ENCODE data around the gene TMEM123. TPM values are rescaled to one million over a fixed set of nuclear protein-coding genes. Genes with fewer than 3 reads are reported as not detected.

Gene TMEM123
- total and polyA plus RNA-seq, 10 of the 15 experiments (the other 5 are each of a cell fraction or from before 2014, with no cell fraction given), result 35.1 to 667 (median 123) TPM

DNA sequence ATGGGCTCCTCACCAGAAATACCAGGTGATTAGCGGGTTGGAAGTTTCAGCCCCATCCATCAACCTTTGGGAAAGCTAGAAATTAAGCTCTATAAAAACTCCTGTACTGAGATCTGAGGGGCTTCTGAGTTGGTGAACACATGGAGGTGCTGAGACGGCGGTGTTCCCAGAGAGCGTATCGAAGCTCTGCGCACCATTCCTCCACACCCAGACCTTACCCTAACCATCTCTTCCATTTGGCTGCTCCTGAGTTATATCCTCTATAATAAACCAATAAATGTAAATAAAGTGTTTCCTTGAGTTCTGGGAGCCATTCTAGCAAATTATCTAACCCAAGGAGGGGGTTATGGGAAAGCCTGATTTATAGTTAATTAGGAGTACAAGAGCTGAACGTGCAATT is 41.4 kb downstream of the TMEM123 start:
- BruUV-seq (replicated peaks), result no TSS peak
- H3K36me3 ChIP-seq (ENCODE audit: control insufficient read depth in 2 of 2, insufficient read depth in 2 of 2, low read length in 1 of 2), result peaks cover 6 to 10% of the 10 kb centered on the region in 2 experiments; a peak in 3 of 4 replicates
- FAIRE-seq, result no peak
- H3K9me3 ChIP-seq (replicated peaks; ENCODE audit: control insufficient read depth, insufficient read depth, low read length), result no peaks in the 10 kb centered on the region; the same call in 2 of the 3 replicates
- H4K20me1 ChIP-seq (ENCODE audit: control insufficient read depth, insufficient read depth), result no peaks in the 10 kb centered on the region
- POLR2A ChIA-PET, result interaction anchor here (0.5 kb wide), 1 partner anchor 1431 kb away, joined by 3 read pairs; no protein-coding TSS in a partner anchor
- CTCF ChIA-PET, result interaction anchor here (1.4 kb wide), 1 partner anchor 20 kb away, joined by 3 read pairs; no protein-coding TSS in a partner anchor
- RAD21 ChIA-PET (ENCODE audit: unreplicated experiment), result interaction anchor here (1.7 kb wide), 1 partner anchor 41 kb away, joined by 3 read pairs; no protein-coding TSS in a partner anchor
- intact Hi-C loops (cut with micrococcal nuclease; ENCODE audit: unreplicated experiment), result no loop called here
- no peak for ATAC-seq
- DNase-seq (ENCODE audit: low read depth, low spot score), result no peak
- no peak overlapping the region for H3K27ac ChIP-seq (ENCODE audit: control insufficient read depth, insufficient read depth)
- WGBS (ENCODE audit: insufficient coverage, insufficient replicate concordance, low lambda C conversion rate, missing lambda C conversion rate), result 99% methylated on average over 7 of the region's 7 CpGs
- H3K4me3 ChIP-seq, result no peak overlapping the region
- peaks cover 28% of the 10 kb centered on the region for H3K79me2 ChIP-seq (ENCODE audit: control insufficient read depth, insufficient read depth, low read length)
- SMC1A ChIA-PET (ENCODE audit: uncharacterized antibody, unreplicated experiment), result interaction anchor here (1.0 to 1.4 kb wide), 2 partner anchors 13 to 21 kb away, joined by 3 to 6 read pairs; no protein-coding TSS in a partner anchor
- H3K9ac ChIP-seq (ENCODE audit: control insufficient read depth, insufficient read depth, low read length), result no peak overlapping the region
- no peaks in the 10 kb centered on the region for H3K4me1 ChIP-seq (ENCODE audit: control insufficient read depth, insufficient read depth, low read length)
- H3K27me3 ChIP-seq (replicated peaks in 1 of 2; ENCODE audit: control insufficient read depth in 2 of 2, insufficient read depth in 2 of 2, low read length in 1 of 2), result no peaks in the 10 kb centered on the region
- no peak overlapping the region for H3K4me2 ChIP-seq (ENCODE audit: control insufficient read depth, insufficient read depth)
- no peak overlapping the region for H2AFZ ChIP-seq (ENCODE audit: control insufficient read depth, low read depth, low read length)
- in situ Hi-C loops (cut with MboI), result no loop called here
- TF ChIP-seq E4F1 (IDR thresholded peaks at IDR 0.05; ENCODE audit: borderline replicate concordance, partially characterized antibody) (no peak), ZZZ3 (IDR thresholded peaks at IDR 0.05; ENCODE audit: control insufficient read depth, insufficient read length, low read depth) (no peak), FOXM1 (IDR thresholded peaks at IDR 0.05; ENCODE audit: low read depth, low read length) (no peak), MEF2A (IDR thresholded peaks at IDR 0.05; ENCODE audit: insufficient read depth, low read depth, low read length) (no peak), CREM (IDR thresholded peaks at IDR 0.05; ENCODE audit: low read depth) (no peak), GABPA (IDR thresholded peaks at IDR 0.05; ENCODE audit: low read depth) (no peak), PML (IDR thresholded peaks at IDR 0.05; ENCODE audit: low read length) (no peak), ZNF217 (IDR thresholded peaks at IDR 0.05) (no peak), TCF12 (IDR thresholded peaks at IDR 0.05; ENCODE audit: low read depth, low read length) (no peak), POU2F2 (IDR thresholded peaks at IDR 0.05; ENCODE audit: borderline replicate concordance, low read depth, low read length) (no peak)
- TF ChIP-seq, protein P1, sequence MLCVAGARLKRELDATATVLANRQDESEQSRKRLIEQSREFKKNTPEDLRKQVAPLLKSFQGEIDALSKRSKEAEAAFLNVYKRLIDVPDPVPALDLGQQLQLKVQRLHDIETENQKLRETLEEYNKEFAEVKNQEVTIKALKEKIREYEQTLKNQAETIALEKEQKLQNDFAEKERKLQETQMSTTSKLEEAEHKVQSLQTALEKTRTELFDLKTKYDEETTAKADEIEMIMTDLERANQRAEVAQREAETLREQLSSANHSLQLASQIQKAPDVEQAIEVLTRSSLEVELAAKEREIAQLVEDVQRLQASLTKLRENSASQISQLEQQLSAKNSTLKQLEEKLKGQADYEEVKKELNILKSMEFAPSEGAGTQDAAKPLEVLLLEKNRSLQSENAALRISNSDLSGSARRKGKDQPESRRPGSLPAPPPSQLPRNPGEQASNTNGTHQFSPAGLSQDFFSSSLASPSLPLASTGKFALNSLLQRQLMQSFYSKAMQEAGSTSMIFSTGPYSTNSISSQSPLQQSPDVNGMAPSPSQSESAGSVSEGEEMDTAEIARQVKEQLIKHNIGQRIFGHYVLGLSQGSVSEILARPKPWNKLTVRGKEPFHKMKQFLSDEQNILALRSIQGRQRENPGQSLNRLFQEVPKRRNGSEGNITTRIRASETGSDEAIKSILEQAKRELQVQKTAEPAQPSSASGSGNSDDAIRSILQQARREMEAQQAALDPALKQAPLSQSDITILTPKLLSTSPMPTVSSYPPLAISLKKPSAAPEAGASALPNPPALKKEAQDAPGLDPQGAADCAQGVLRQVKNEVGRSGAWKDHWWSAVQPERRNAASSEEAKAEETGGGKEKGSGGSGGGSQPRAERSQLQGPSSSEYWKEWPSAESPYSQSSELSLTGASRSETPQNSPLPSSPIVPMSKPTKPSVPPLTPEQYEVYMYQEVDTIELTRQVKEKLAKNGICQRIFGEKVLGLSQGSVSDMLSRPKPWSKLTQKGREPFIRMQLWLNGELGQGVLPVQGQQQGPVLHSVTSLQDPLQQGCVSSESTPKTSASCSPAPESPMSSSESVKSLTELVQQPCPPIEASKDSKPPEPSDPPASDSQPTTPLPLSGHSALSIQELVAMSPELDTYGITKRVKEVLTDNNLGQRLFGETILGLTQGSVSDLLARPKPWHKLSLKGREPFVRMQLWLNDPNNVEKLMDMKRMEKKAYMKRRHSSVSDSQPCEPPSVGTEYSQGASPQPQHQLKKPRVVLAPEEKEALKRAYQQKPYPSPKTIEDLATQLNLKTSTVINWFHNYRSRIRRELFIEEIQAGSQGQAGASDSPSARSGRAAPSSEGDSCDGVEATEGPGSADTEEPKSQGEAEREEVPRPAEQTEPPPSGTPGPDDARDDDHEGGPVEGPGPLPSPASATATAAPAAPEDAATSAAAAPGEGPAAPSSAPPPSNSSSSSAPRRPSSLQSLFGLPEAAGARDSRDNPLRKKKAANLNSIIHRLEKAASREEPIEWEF (IDR thresholded peaks at IDR 0.05; ENCODE audit: insufficient replicate concordance, low read depth, low read length), result no peak
- TF ChIP-seq, protein P2, sequence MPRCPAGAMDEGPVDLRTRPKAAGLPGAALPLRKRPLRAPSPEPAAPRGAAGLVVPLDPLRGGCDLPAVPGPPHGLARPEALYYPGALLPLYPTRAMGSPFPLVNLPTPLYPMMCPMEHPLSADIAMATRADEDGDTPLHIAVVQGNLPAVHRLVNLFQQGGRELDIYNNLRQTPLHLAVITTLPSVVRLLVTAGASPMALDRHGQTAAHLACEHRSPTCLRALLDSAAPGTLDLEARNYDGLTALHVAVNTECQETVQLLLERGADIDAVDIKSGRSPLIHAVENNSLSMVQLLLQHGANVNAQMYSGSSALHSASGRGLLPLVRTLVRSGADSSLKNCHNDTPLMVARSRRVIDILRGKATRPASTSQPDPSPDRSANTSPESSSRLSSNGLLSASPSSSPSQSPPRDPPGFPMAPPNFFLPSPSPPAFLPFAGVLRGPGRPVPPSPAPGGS (IDR thresholded peaks at IDR 0.05; ENCODE audit: borderline replicate concordance, insufficient read depth, low read depth, low read length, poor library complexity, severe bottlenecking), result no peak
- TF ChIP-seq, protein P3, sequence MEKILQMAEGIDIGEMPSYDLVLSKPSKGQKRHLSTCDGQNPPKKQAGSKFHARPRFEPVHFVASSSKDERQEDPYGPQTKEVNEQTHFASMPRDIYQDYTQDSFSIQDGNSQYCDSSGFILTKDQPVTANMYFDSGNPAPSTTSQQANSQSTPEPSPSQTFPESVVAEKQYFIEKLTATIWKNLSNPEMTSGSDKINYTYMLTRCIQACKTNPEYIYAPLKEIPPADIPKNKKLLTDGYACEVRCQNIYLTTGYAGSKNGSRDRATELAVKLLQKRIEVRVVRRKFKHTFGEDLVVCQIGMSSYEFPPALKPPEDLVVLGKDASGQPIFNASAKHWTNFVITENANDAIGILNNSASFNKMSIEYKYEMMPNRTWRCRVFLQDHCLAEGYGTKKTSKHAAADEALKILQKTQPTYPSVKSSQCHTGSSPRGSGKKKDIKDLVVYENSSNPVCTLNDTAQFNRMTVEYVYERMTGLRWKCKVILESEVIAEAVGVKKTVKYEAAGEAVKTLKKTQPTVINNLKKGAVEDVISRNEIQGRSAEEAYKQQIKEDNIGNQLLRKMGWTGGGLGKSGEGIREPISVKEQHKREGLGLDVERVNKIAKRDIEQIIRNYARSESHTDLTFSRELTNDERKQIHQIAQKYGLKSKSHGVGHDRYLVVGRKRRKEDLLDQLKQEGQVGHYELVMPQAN (conservative IDR thresholded peaks at IDR 0.05), result no peak

All from GM12878 (cell line).